Right atrium auricular region (tissue), 2 donors: ENCODE data around the gene FGF14. TPM values are rescaled to one million over a fixed set of nuclear protein-coding genes. Genes with fewer than 3 reads are reported as not detected.

Source experiments
- DNase-seq: peaks from one replicate; pipeline ENCODE4 v3.0.0-alpha.2; 2019; ENCODE audit warnings: low spot score
- H3K27ac ChIP-seq, 2 donors: fragments of 200-600 bp; sonication (generic); 1 replicate in 1 of 2; 2 replicates in 1 of 2; pipeline ENCODE4 v1.5.1; 2016 to 2019
- H3K27me3 ChIP-seq, 2 donors: fragments of 200-600 bp; sonication (generic); one replicate each; pipeline versions ENCODE4 v1.5.1 to v1.6.0; 2017 to 2019
- H3K36me3 ChIP-seq: fragments of 200-600 bp; sonication (generic); one replicate; pipeline ENCODE4 v1.5.1; 2016
- H3K4me1 ChIP-seq, 2 donors: fragments of 200-600 bp; sonication (generic); one replicate each; pipeline versions ENCODE4 v1.5.1 to v1.6.0; 2017 to 2019
- H3K4me3 ChIP-seq, 2 donors: fragments of 200-600 bp; sonication (generic); 1 replicate in 1 of 2; 2 replicates in 1 of 2; pipeline ENCODE4 v1.5.1; 2017 to 2019; ENCODE audit warnings: mild to moderate bottlenecking in 1 of 2, moderate library complexity in 1 of 2
- H3K9me3 ChIP-seq, 2 donors: fragments of 200-600 bp; sonication (generic); one replicate each; pipeline ENCODE4 v1.5.1; 2019
- CTCF ChIP-seq, 2 donors: fragments of 200-600 bp; sonication (generic); IDR thresholded peaks; one replicate each; pipeline ENCODE4 v1.5.1; 2019; ENCODE audit warnings: antibody characterized with exemption in 2 of 2
- total RNA-seq, 2 donors: library from RNA; depleted of rRNA; stranded (reverse); fragments of >200 nt; gene quantifications; one replicate each; pipeline ENCODE4 v1.1.0, GENCODE V29; 2016

The FGF14 gene
- total RNA-seq, 2 donors from 2014 or later = 1.3 to 1.7 TPM

- Histone ChIP-seq H3K27me3 (no peaks in the 10 kb centered on the region), H3K36me3 (no peaks in the 10 kb centered on the region), H3K4me3 (no peak overlapping the region), H3K4me1 (no peaks in the 10 kb centered on the region), H3K9me3 (no peaks in the 10 kb centered on the region), H3K27ac (no peak overlapping the region)
- TF ChIP-seq CTCF (IDR thresholded peaks at IDR 0.05) = no peak
- DNase-seq = no peak
These were observed 622.7 kb downstream of the FGF14 start for GRCh38 chr13:101779147-101779546.

- Histone ChIP-seq H3K4me3 (no peak overlapping the region), H3K9me3 (no peaks in the 10 kb centered on the region), H3K36me3 (no peaks in the 10 kb centered on the region), H3K27me3 (no peaks in the 10 kb centered on the region), H3K4me1 (no peaks in the 10 kb centered on the region), H3K27ac (no peak overlapping the region)
- TF ChIP-seq CTCF (IDR thresholded peaks at IDR 0.05) = no peak
- no peak for DNase-seq
These were observed 626.6 kb downstream of the FGF14 start for GRCh38 chr13:101775267-101775666.

GRCh38 chr13:101774393-101774792 lies 627.5 kb downstream of the FGF14 start:
- DNase-seq = no peak
- no peak for TF ChIP-seq CTCF (IDR thresholded peaks at IDR 0.05)

GRCh38 chr13:101773062-101773461 lies 628.8 kb downstream of the FGF14 start:
- DNase-seq = no peak
- Histone ChIP-seq H3K27ac (no peak overlapping the region), H3K27me3 (no peaks in the 10 kb centered on the region), H3K36me3 (no peaks in the 10 kb centered on the region), H3K4me1 (no peaks in the 10 kb centered on the region), H3K9me3 (no peaks in the 10 kb centered on the region), H3K4me3 (no peak overlapping the region)
- TF ChIP-seq CTCF (IDR thresholded peaks at IDR 0.05) = no peak

More at GRCh38 chr13:101774393-101774792, 627.5 kb downstream of the FGF14 start:
- Histone ChIP-seq H3K27ac (no peak overlapping the region), H3K4me1 (no peaks in the 10 kb centered on the region), H3K36me3 (no peaks in the 10 kb centered on the region), H3K27me3 (no peaks in the 10 kb centered on the region), H3K4me3 (no peak overlapping the region), H3K9me3 (no peaks in the 10 kb centered on the region)

- Histone ChIP-seq H3K4me3 (no peak overlapping the region), H3K4me1 (no peaks in the 10 kb centered on the region), H3K27ac (no peak overlapping the region), H3K36me3 (no peaks in the 10 kb centered on the region), H3K27me3 (no peaks in the 10 kb centered on the region), H3K9me3 (no peaks in the 10 kb centered on the region)
- no peak for TF ChIP-seq CTCF (IDR thresholded peaks at IDR 0.05)
- no peak for DNase-seq
These were observed 634.7 kb downstream of the FGF14 start for GRCh38 chr13:101767131-101767530.

- no peak for TF ChIP-seq CTCF (IDR thresholded peaks at IDR 0.05)
These were observed 638.7 kb downstream of the FGF14 start for GRCh38 chr13:101763191-101763590.

More at GRCh38 chr13:101763191-101763590, 638.7 kb downstream of the FGF14 start:
- DNase-seq = no peak
- Histone ChIP-seq H3K27me3 (no peaks in the 10 kb centered on the region), H3K4me1 (no peaks in the 10 kb centered on the region), H3K4me3 (no peak overlapping the region), H3K27ac (no peak overlapping the region), H3K9me3 (no peaks in the 10 kb centered on the region), H3K36me3 (no peaks in the 10 kb centered on the region)
